H1 (cell line): ENCODE results near the gene NRXN3.

ENCODE experiments used
- CTCF ChIP-seq, 3 experiments: IDR thresholded peaks; 1 replicate in 2 of 3; 2 replicates in 1 of 3; pipeline versions ENCODE4 v1.5.1 to v1.6.1; 2011; ENCODE audit warnings: low read length in 3 of 3, mild to moderate bottlenecking in 3 of 3, inconsistent platforms in 2 of 3, low read depth in 1 of 3, moderate library complexity in 1 of 3; ENCODE audit not compliant: insufficient read depth in 1 of 3; ENCODE audit errors: control extremely low read depth in 1 of 3
- EP300 ChIP-seq, 2 experiments: IDR thresholded peaks; 1 replicate in 1 of 2; 2 replicates in 1 of 2; pipeline ENCODE4 v1.6.1; 2011 to 2012; ENCODE audit warnings: low read depth in 2 of 2, low read length in 2 of 2, mild to moderate bottlenecking in 2 of 2, borderline replicate concordance in 1 of 2, inconsistent platforms in 1 of 2, moderate library complexity in 1 of 2
- EZH2 ChIP-seq: fragments of 200-600 bp; sonication (generic); IDR thresholded peaks from 2 replicates; pipeline ENCODE4 v1.7.1; 2012; ENCODE audit warnings: low read depth, mild to moderate bottlenecking, moderate library complexity, low read length, inconsistent platforms; ENCODE audit not compliant: severe bottlenecking
- GABPA ChIP-seq: IDR thresholded peaks from 2 replicates; pipeline ENCODE4 v1.6.1; 2011; ENCODE audit warnings: mild to moderate bottlenecking, low read length, moderate library complexity, borderline replicate concordance; ENCODE audit not compliant: insufficient read depth
- JUND ChIP-seq: IDR thresholded peaks from 2 replicates; pipeline ENCODE4 v1.6.1; 2011; ENCODE audit warnings: mild to moderate bottlenecking, improper control_type of control experiment, low read length
- POLR2A ChIP-seq, 2 experiments: IDR thresholded peaks; 1 replicate in 1 of 2; 2 replicates in 1 of 2; pipeline ENCODE4 v1.6.1; 2011; ENCODE audit warnings: low read depth in 2 of 2, low read length in 2 of 2, mild to moderate bottlenecking in 2 of 2; ENCODE audit errors: control extremely low read depth in 1 of 2
- TAF1 ChIP-seq: IDR thresholded peaks from 2 replicates; pipeline ENCODE4 v1.6.1; 2011; ENCODE audit warnings: mild to moderate bottlenecking, low read depth, low read length
- USF2 ChIP-seq: IDR thresholded peaks from 2 replicates; pipeline ENCODE4 v1.6.1; 2011; ENCODE audit warnings: low read length, improper control_type of control experiment

GRCh38 chr14:79500489-79500888, 1330.3 kb downstream of the NRXN3 start:
- TF ChIP-seq GABPA (no peak), TAF1 (no peak), EZH2 (no peak), JUND (no peak), EP300 (IDR thresholded peaks at IDR 0.05; ENCODE audit: borderline replicate concordance in 1 of 2, low read depth in 2 of 2, low read length in 2 of 2) (no peak), POLR2A (IDR thresholded peaks at IDR 0.05; ENCODE audit: control extremely low read depth in 1 of 2, low read depth in 2 of 2, low read length in 2 of 2) (no peak), USF2 (no peak), CTCF (IDR thresholded peaks at IDR 0.05; ENCODE audit: control extremely low read depth in 1 of 3, insufficient read depth in 1 of 3, low read depth in 1 of 3, low read length in 3 of 3) (no peak)
